K562 (cell line): ENCODE results near the gene USH2A. TPM values are rescaled to one million over a fixed set of nuclear protein-coding genes. Genes with fewer than 3 reads are reported as not detected.

Experiments used
- ATAC-seq: fragments of 200-7000 bp; cut with Tn5 transposase; 3 replicates; pipeline ENCODE4 v1.9.1; 2020; ENCODE audit warnings: moderate library complexity
- BruUV-seq: library from RNA; stranded (reverse); fragments of 400-500 nt; replicated peaks from 2 replicates; lab custom pipeline; 2021; lab: Mats Ljungman, UMichigan
- CTCF ChIA-PET: fragments of 300-600 bp; formaldehyde crosslinking; extraction: SDS; loops from one replicate; lab custom pipeline; 2021; ENCODE audit warnings: low intra/inter-chr PET ratio; lab: Yijun Ruan, JAX
- POLR2A ChIA-PET: fragments of 300-600, 350-650 bp; sonication (Branson Sonifier 250); formaldehyde crosslinking; extraction: SDS; loops from one replicate; lab custom pipeline; 2021; ENCODE audit warnings: antibody characterized with exemption, inconsistent platforms; lab: Yijun Ruan, JAX
- DNase-seq, 4 experiments: peaks; one replicate each; pipeline versions ENCODE4 v3.0.0 to v3.0.0-alpha.2; 2011 to 2018; ENCODE audit warnings: low spot score in 3 of 4, mixed read lengths in 3 of 4; ENCODE audit errors: extremely low read depth in 1 of 4
- FAIRE-seq: peaks from 2 replicates; lab custom pipeline; 2011; peaks lifted over from hg19 to GRCh38; lab: Jason Lieb, UNC
- H2AFZ ChIP-seq: 2 replicates; pipeline ENCODE4 v1.6.0; 2011; ENCODE audit warnings: low read depth, low read length, control low read depth, inconsistent platforms
- H3K27ac ChIP-seq: fragments of 200-600 bp; 3 replicates; pipeline ENCODE4 v1.8.0; 2011; ENCODE audit warnings: low read depth, mild to moderate bottlenecking, control low read depth, inconsistent platforms, low read length, moderate library complexity, mixed read lengths; ENCODE audit errors: extremely low read depth
- H3K27me3 ChIP-seq, 2 experiments: fragments of 300-600 bp in 1 of 2; 2 replicates in 1 of 2; 3 replicates in 1 of 2; pipeline versions ENCODE4 v1.6.0 to v1.8.0; 2011; ENCODE audit warnings: inconsistent platforms in 2 of 2, low read length in 2 of 2, mild to moderate bottlenecking in 1 of 2, mixed read lengths in 1 of 2, moderate library complexity in 1 of 2; ENCODE audit not compliant: control insufficient read depth in 2 of 2, insufficient read depth in 2 of 2
- H3K36me3 ChIP-seq: fragments of 300-600 bp; 3 replicates; pipeline ENCODE4 v1.8.0; 2011; ENCODE audit warnings: mild to moderate bottlenecking, low read length, inconsistent platforms; ENCODE audit not compliant: control insufficient read depth, insufficient read depth
- H3K4me1 ChIP-seq, 2 experiments: fragments of 200-600 bp in 1 of 2; replicated peaks in 1 of 2; 2 replicates in 1 of 2; 3 replicates in 1 of 2; pipeline versions ENCODE4 v1.5.1 to v1.8.0; 2011; ENCODE audit warnings: inconsistent platforms in 2 of 2, low read length in 2 of 2, mild to moderate bottlenecking in 1 of 2, mixed read lengths in 1 of 2, moderate library complexity in 1 of 2; ENCODE audit not compliant: control insufficient read depth in 2 of 2, insufficient read depth in 2 of 2
- H3K4me2 ChIP-seq: 2 replicates; pipeline ENCODE4 v1.6.1; 2011; ENCODE audit warnings: low read length, control low read depth, inconsistent platforms, mixed read lengths; ENCODE audit not compliant: insufficient read depth
- H3K4me3 ChIP-seq: fragments of 200-600 bp; sonication (generic), shearing (Covaris generic); 2 replicates; pipeline ENCODE4 v1.5.1; 2016; ENCODE audit warnings: control low read depth, inconsistent platforms
- H3K79me2 ChIP-seq: fragments of 200-600 bp; 3 replicates; pipeline ENCODE4 v1.8.0; 2011; ENCODE audit warnings: low read length, inconsistent platforms; ENCODE audit not compliant: control insufficient read depth, insufficient read depth
- H3K9ac ChIP-seq, 2 experiments: 2 replicates each; pipeline versions ENCODE4 v1.6.0 to v1.6.1; 2011; ENCODE audit warnings: low read depth in 2 of 2, low read length in 2 of 2, control low read depth in 1 of 2, inconsistent platforms in 1 of 2, mild to moderate bottlenecking in 1 of 2, mixed read lengths in 1 of 2; ENCODE audit not compliant: insufficient read depth in 1 of 2
- H3K9me1 ChIP-seq: one replicate; pipeline ENCODE4 v1.6.0; 2011; ENCODE audit warnings: inconsistent platforms, mild to moderate bottlenecking, low read length, moderate library complexity; ENCODE audit not compliant: control insufficient read depth, insufficient read depth
- H3K9me3 ChIP-seq: replicated peaks from 2 replicates; pipeline ENCODE4 v1.5.1; 2011; ENCODE audit warnings: low read depth, low read length, inconsistent platforms; ENCODE audit not compliant: control insufficient read depth, insufficient read depth
- H4K20me1 ChIP-seq: replicated peaks from 2 replicates; pipeline ENCODE4 v1.6.1; 2011; ENCODE audit warnings: low read length, inconsistent platforms, mixed read lengths; ENCODE audit not compliant: control insufficient read depth, insufficient read depth
- E2F4 ChIP-seq: sonication (generic); formaldehyde crosslinking; IDR thresholded peaks from 2 replicates; pipeline ENCODE4 v1.8.0; 2022; ENCODE audit warnings: mild to moderate bottlenecking, low read depth, missing genetic modification reagents
- ESRRA ChIP-seq: fragments of 450-650 bp; IDR thresholded peaks from 2 replicates; pipeline ENCODE4 v1.6.1; 2014; ENCODE audit warnings: low read depth, mild to moderate bottlenecking, moderate library complexity, borderline replicate concordance
- FIP1L1 ChIP-seq: fragments of 200-400 bp; formaldehyde crosslinking; IDR thresholded peaks from 2 replicates; pipeline ENCODE4 v1.6.1; 2018; ENCODE audit warnings: mild to moderate bottlenecking, low read depth, low read length; ENCODE audit not compliant: poor library complexity, severe bottlenecking
- MTA3 ChIP-seq: fragments of 450-650 bp; formaldehyde crosslinking; IDR thresholded peaks from 2 replicates; pipeline ENCODE4 v1.6.1; 2017; ENCODE audit warnings: mild to moderate bottlenecking, borderline replicate concordance
- PHF21A ChIP-seq: fragments of 450-650 bp; IDR thresholded peaks from 2 replicates; pipeline ENCODE4 v1.6.1; 2017; ENCODE audit warnings: low read depth, borderline replicate concordance
- SIN3A ChIP-seq, 2 experiments: fragments of 150-350 bp in 1 of 2; IDR thresholded peaks; 2 replicates each; pipeline ENCODE4 v1.6.1; 2011 to 2016; ENCODE audit warnings: borderline replicate concordance in 2 of 2, low read depth in 2 of 2, low read length in 2 of 2, mild to moderate bottlenecking in 2 of 2, moderate library complexity in 2 of 2; ENCODE audit not compliant: control insufficient read depth in 1 of 2
- THRA ChIP-seq: fragments of 450-650 bp; IDR thresholded peaks from 2 replicates; pipeline ENCODE4 v1.6.1; 2017; ENCODE audit warnings: mild to moderate bottlenecking, moderate library complexity
- VEZF1 ChIP-seq: fragments of 200-800 bp; sonication (Bioruptor generic); IDR thresholded peaks from 2 replicates; pipeline ENCODE4 v1.6.1; 2017; ENCODE audit warnings: missing genetic modification characterization, missing compliant biosample characterization
- XRCC4 ChIP-seq: IDR thresholded peaks from one replicate; pipeline ENCODE4 v1.6.1; 2011; ENCODE audit not compliant: insufficient read depth, insufficient read length; ENCODE audit errors: extremely low read depth
- ZFP1 ChIP-seq: fragments of 450-650 bp; formaldehyde crosslinking; IDR thresholded peaks from 2 replicates; pipeline ENCODE4 v1.4.0; 2020; ENCODE audit warnings: mild to moderate bottlenecking, mixed read lengths
- ZNF140 ChIP-seq: fragments of 250-450 bp; sonication (Bioruptor Pico); IDR thresholded peaks from 2 replicates; pipeline ENCODE4 v1.8.0; 2021; ENCODE audit warnings: moderate library complexity, mild to moderate bottlenecking, inconsistent platforms
- in situ Hi-C: fragments of 300-500 bp; cut with MboI; formaldehyde crosslinking; loops from 4 replicates; pipeline ENCODE4 v1.15.0; 2018; ENCODE audit warnings: inconsistent platforms, mixed read lengths
- intact Hi-C: fragments of 100-400 bp; cut with micrococcal nuclease; formaldehyde crosslinking; loops from 2 replicates; pipeline ENCODE4 v1.14.2; 2022
- polyA plus RNA-seq, 8 experiments: library from polyadenylated mRNA; depleted of rRNA in 4 of 8; stranded (reverse) in 5 of 8; unstranded in 3 of 8; fragments of >200 nt; fragmentation: Nextera tagmentation in 2 of 8; fragmentation: Illumina TruSeq in 1 of 8; extraction: Ambion mirVana in 2 of 8; extraction: Trizol in 1 of 8; gene quantifications; 2 replicates each; pipeline versions ENCODE4 v1.2.1 to v1.2.3, GENCODE V29; 2011 to 2014; ENCODE audit warnings: inconsistent platforms in 1 of 8, missing spikeins in 1 of 8
- total RNA-seq, 7 experiments: library from RNA; depleted of rRNA in 6 of 7; stranded (reverse); fragments of >200 nt in 6 of 7; fragmentation: Illumina TruSeq in 2 of 7; extraction: Trizol in 2 of 7; gene quantifications; 2 replicates each; pipeline versions ENCODE4 v1.2.1 to v1.2.3, GENCODE V29; 2011 to 2021; ENCODE audit warnings: low replicate concordance in 1 of 7
- TF ChIP-seq, protein P1 (sequence below): fragments of 450-650 bp; formaldehyde crosslinking; conservative IDR thresholded peaks from 2 replicates; pipeline ENCODE4 v1.4.0; 2022; ENCODE audit warnings: mild to moderate bottlenecking, missing genetic modification characterization
- TF ChIP-seq, protein P2 (sequence below), 2 experiments: fragments of 200-800 bp in 1 of 2; sonication (Bioruptor generic) in 1 of 2; sonication (generic) in 1 of 2; formaldehyde crosslinking in 1 of 2; IDR thresholded peaks in 1 of 2; conservative IDR thresholded peaks in 1 of 2; 2 replicates each; pipeline versions ENCODE4 v1.5.0 to v1.6.1; 2016 to 2020; ENCODE audit warnings: missing compliant biosample characterization in 1 of 2, missing genetic modification characterization in 1 of 2, missing genetic modification reagents in 1 of 2

Gene USH2A
- total and polyA plus RNA-seq, 9 of the 15 experiments (the other 6 are each of a cell fraction or from before 2014, with no cell fraction given), result under 0.01 TPM; not detected in 7

- no peak for DNase-seq
- H3K4me3 ChIP-seq, result no peak overlapping the region
- H3K79me2 ChIP-seq, result no peaks in the 10 kb centered on the region
- ChIA-PET CTCF (no interaction called here), POLR2A (no interaction called here)
- no peaks in the 10 kb centered on the region for H3K9me1 ChIP-seq
- H3K9ac ChIP-seq, result no peak overlapping the region
- H3K9me3 ChIP-seq, result no peaks in the 10 kb centered on the region; the same call in 1 of the 2 replicates
- no peaks in the 10 kb centered on the region for H3K4me1 ChIP-seq
- H3K27me3 ChIP-seq, result no peaks in the 10 kb centered on the region
- intact Hi-C loops (no loop called here), in situ Hi-C loops (no loop called here)
- no peak overlapping the region for H3K27ac ChIP-seq
- no peaks in the 10 kb centered on the region for H4K20me1 ChIP-seq
- no TSS peak for BruUV-seq
- no peak overlapping the region for H3K4me2 ChIP-seq
- no peak for ATAC-seq
- no peak overlapping the region for H2AFZ ChIP-seq
- no peak for FAIRE-seq
- H3K36me3 ChIP-seq, result no peaks in the 10 kb centered on the region
- TF ChIP-seq, protein P1, sequence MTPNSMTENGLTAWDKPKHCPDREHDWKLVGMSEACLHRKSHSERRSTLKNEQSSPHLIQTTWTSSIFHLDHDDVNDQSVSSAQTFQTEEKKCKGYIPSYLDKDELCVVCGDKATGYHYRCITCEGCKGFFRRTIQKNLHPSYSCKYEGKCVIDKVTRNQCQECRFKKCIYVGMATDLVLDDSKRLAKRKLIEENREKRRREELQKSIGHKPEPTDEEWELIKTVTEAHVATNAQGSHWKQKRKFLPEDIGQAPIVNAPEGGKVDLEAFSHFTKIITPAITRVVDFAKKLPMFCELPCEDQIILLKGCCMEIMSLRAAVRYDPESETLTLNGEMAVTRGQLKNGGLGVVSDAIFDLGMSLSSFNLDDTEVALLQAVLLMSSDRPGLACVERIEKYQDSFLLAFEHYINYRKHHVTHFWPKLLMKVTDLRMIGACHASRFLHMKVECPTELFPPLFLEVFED (CRISPR knock-in tag), result no peak
- TF ChIP-seq VEZF1 (no peak), SIN3A (IDR thresholded peaks at IDR 0.05; ENCODE audit: borderline replicate concordance in 2 of 2, control insufficient read depth in 1 of 2, low read depth in 2 of 2, low read length in 2 of 2) (no peak), ESRRA (no peak), ZNF140 (CRISPR knock-in tag) (no peak), PHF21A (no peak), E2F4 (CRISPR knock-in tag) (no peak), MTA3 (no peak), ZFP1 (no peak), FIP1L1 (no peak), THRA (no peak), XRCC4 (no peak)
- TF ChIP-seq, protein P2, sequence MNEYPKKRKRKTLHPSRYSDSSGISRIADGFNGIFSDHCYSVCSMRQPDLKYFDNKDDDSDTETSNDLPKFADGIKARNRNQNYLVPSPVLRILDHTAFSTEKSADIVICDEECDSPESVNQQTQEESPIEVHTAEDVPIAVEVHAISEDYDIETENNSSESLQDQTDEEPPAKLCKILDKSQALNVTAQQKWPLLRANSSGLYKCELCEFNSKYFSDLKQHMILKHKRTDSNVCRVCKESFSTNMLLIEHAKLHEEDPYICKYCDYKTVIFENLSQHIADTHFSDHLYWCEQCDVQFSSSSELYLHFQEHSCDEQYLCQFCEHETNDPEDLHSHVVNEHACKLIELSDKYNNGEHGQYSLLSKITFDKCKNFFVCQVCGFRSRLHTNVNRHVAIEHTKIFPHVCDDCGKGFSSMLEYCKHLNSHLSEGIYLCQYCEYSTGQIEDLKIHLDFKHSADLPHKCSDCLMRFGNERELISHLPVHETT (CRISPR knock-in tag; conservative IDR thresholded peaks at IDR 0.05 in 1 of 2, IDR thresholded peaks at IDR 0.05 in 1 of 2), result no peak
Measured at GRCh38 chr1:216366979-216367378, 56.3 kb downstream of the USH2A start.
